ENCODE data around the gene JMJD1C. TPM values are rescaled to one million over a fixed set of nuclear protein-coding genes. Genes with fewer than 3 reads are reported as not detected.
"Not testable (repeated sequence)": the region's sequence is repeated elsewhere in the genome, so short reads cannot be mapped to it uniquely, and the experiment has no call there.

JMJD1C gene
- total RNA-seq, 1 experiment from 2014 or later = 91.9 TPM

DNA sequence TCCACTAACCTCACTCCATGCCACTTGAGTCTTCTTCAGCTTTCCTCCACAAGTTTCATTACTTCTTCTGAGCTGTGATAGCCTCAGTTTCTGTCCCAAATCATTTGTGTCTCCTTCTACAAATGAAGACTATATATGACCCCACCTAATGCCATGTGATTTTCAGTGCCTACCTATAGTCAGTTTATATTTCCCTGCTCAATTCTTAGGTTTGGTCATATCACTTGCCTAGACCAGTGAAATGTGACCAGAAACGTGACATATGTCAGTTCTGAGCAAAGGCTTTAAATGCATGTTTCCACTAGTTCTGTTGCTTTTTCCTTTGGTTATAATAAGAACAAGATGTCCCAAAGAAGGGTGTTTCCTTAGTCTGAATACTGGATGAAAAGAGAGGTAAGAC lies 30.8 kb upstream of the JMJD1C start:
- no peak overlapping the region for H3K4me3 Mint-ChIP-seq (ENCODE audit: unreplicated experiment)
- H3K27ac Mint-ChIP-seq (ENCODE audit: low read depth, unreplicated experiment) = no peak overlapping the region
- DNase-seq (ENCODE audit: unreplicated experiment) = no peak
- intact Hi-C loops (cut with micrococcal nuclease) = no loop called here
- POLR2A ChIA-PET = interaction anchor here (0.9 to 1.0 kb wide), 2 partner anchors 18 to 30 kb away, joined by 3 to 7 read pairs; no protein-coding TSS in a partner anchor
- no peak for TF ChIP-seq CTCF (IDR thresholded peaks at IDR 0.05; ENCODE audit: unreplicated experiment)
- peaks cover 17% of the 10 kb centered on the region for H3K4me1 Mint-ChIP-seq (ENCODE audit: insufficient read depth, unreplicated experiment)
- peaks cover 14% of the 10 kb centered on the region for H3K36me3 Mint-ChIP-seq (ENCODE audit: insufficient read depth, unreplicated experiment)
- BruUV-seq (replicated peaks) = no TSS peak
- CTCF ChIA-PET = interaction anchor here (1.8 kb wide), 1 partner anchor 229 kb away, joined by 3 read pairs; no protein-coding TSS in a partner anchor
- no peaks in the 10 kb centered on the region for H3K27me3 Mint-ChIP-seq (ENCODE audit: insufficient read depth, unreplicated experiment)
- H3K9me3 Mint-ChIP-seq (ENCODE audit: unreplicated experiment) = no peaks in the 10 kb centered on the region

GRCh38 chr10:63494951-63495350 lies 29.2 kb upstream of the JMJD1C start:
- no peak for TF ChIP-seq CTCF (IDR thresholded peaks at IDR 0.05; ENCODE audit: unreplicated experiment)
- Mint-ChIP-seq H3K4me3 (ENCODE audit: unreplicated experiment) (no peak overlapping the region), H3K9me3 (ENCODE audit: unreplicated experiment) (no peaks in the 10 kb centered on the region), H3K27me3 (ENCODE audit: insufficient read depth, unreplicated experiment) (no peaks in the 10 kb centered on the region), H3K4me1 (ENCODE audit: insufficient read depth, unreplicated experiment) (peaks cover 19% of the 10 kb centered on the region), H3K36me3 (ENCODE audit: insufficient read depth, unreplicated experiment) (peaks cover 14% of the 10 kb centered on the region), H3K27ac (ENCODE audit: low read depth, unreplicated experiment) (no peak overlapping the region)
- CTCF ChIA-PET = interaction anchor here (0.8 to 1.8 kb wide), 2 partner anchors 29 to 227 kb away, joined by 3 to 4 read pairs; no protein-coding TSS in a partner anchor
- POLR2A ChIA-PET = interaction anchor here (0.6 to 7.0 kb wide), 6 partner anchors 24 to 355 kb away, joined by 3 to 89 read pairs (median 6); partner anchors contain the start of genes JMJD1C and REEP3
- intact Hi-C loops (cut with micrococcal nuclease) = no loop called here
- BruUV-seq (replicated peaks) = no TSS peak
- no peak for DNase-seq (ENCODE audit: unreplicated experiment)

GRCh38 chr10:63493004-63493403 lies 27.2 kb upstream of the JMJD1C start:
- Mint-ChIP-seq H3K4me3 (ENCODE audit: unreplicated experiment) (no peak overlapping the region), H3K4me1 (ENCODE audit: insufficient read depth, unreplicated experiment) (peaks cover 19% of the 10 kb centered on the region), H3K9me3 (ENCODE audit: unreplicated experiment) (no peaks in the 10 kb centered on the region), H3K36me3 (ENCODE audit: insufficient read depth, unreplicated experiment) (peaks cover 7% of the 10 kb centered on the region), H3K27me3 (ENCODE audit: insufficient read depth, unreplicated experiment) (no peaks in the 10 kb centered on the region), H3K27ac (ENCODE audit: low read depth, unreplicated experiment) (peak overlapping the region; percentile 72)
- CTCF ChIA-PET = interaction anchor here (0.6 to 1.9 kb wide), 3 partner anchors 11 to 136 kb away, joined by 3 read pairs; no protein-coding TSS in a partner anchor
- intact Hi-C loops (cut with micrococcal nuclease) = no loop called here
- POLR2A ChIA-PET = interaction anchor here (0.8 to 7.0 kb wide), 8 partner anchors 8 to 226 kb away, joined by 3 to 89 read pairs (median 22); partner anchors contain the start of genes JMJD1C and REEP3
- DNase-seq (ENCODE audit: unreplicated experiment) = no peak
- no TSS peak for BruUV-seq (replicated peaks)
- no peak for TF ChIP-seq CTCF (IDR thresholded peaks at IDR 0.05; ENCODE audit: unreplicated experiment)

DNA sequence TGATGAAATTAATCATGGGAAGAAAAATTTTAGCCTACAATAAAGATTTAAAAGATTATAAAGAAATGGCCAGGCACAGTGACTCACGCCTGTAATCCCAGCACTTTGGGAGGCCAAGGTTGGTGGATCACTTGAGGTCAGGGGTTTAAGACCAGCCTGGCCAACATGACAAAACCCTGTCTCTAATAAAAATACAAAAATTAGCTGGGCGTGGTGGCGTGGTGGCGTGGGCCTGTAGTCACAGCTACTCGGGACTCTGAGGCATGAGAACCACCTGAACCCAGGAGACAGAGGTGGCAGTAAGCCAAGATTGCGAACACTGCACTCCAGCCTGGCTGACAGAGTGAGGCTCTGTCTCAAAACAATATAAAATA lies 26.5 kb upstream of the JMJD1C start:
- Mint-ChIP-seq H3K27ac (ENCODE audit: low read depth, unreplicated experiment) (peak overlapping the region; percentile 72), H3K4me1 (ENCODE audit: insufficient read depth, unreplicated experiment) (peaks cover 19% of the 10 kb centered on the region), H3K4me3 (ENCODE audit: unreplicated experiment) (peak overlapping the region; percentile 38)
- DNase-seq (ENCODE audit: unreplicated experiment) = peak; percentile 62
- intact Hi-C loops (cut with micrococcal nuclease); BruUV-seq (replicated peaks); H3K27me3 Mint-ChIP-seq (ENCODE audit: insufficient read depth, unreplicated experiment); H3K9me3 Mint-ChIP-seq (ENCODE audit: unreplicated experiment); H3K36me3 Mint-ChIP-seq (ENCODE audit: insufficient read depth, unreplicated experiment): not testable (repeated sequence)
- POLR2A ChIA-PET = interaction anchor here (0.6 to 7.0 kb wide), 14 partner anchors 9 to 276 kb away, joined by 3 to 89 read pairs (median 8); partner anchors contain the start of genes JMJD1C and REEP3
- CTCF ChIA-PET = interaction anchor here (0.9 to 1.9 kb wide), 3 partner anchors 11 to 137 kb away, joined by 3 to 7 read pairs (median 3); no protein-coding TSS in a partner anchor

All from MCF 10A (cell line).